OCI-LY3 (cell line): ENCODE measurements around the gene B4GALNT2.

Experiments used
- CTCF ChIP-seq: fragments of 200-600, 300-600 bp; sonication (generic); IDR thresholded peaks from 2 replicates; pipeline ENCODE4 v1.5.1; 2014; ENCODE audit warnings: antibody characterized with exemption, low read length, low read depth
- EZH2phosphoT487 ChIP-seq: fragments of 200-600 bp; shearing (Covaris generic); IDR thresholded peaks from 2 replicates; pipeline ENCODE4 v1.6.1; 2018; ENCODE audit warnings: antibody characterized with exemption, mixed run types, low read depth

DNA sequence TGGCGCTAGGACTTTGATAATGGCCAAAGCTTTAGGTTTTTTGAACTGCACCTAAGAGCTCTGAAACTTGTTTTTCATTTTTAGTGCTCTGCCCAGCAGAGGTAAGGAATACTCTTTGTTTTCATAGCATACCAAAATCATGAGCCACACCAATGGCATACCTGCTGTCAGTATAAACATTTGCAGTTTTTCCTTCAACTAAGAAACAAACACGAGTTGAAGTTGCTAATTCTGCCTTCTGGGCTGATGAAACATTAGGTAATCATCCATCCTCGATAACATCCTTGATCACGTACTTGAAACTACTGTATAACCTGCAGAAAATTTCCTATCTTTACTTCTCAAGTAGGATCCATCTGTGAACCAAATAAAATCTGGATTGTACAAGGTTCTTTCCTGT is 20.6 kb upstream of the B4GALNT2 start:
- TF ChIP-seq CTCF: no peak
- TF ChIP-seq EZH2phosphoT487: no peak
